HepG2 (cell line): ENCODE results near the gene MGAT5. TPM values are rescaled to one million over a fixed set of nuclear protein-coding genes. Genes with fewer than 3 reads are reported as not detected.
A peak's percentile ranks its signal among the peaks of the same experiment; 100 is the strongest.

Source experiments
- CC2D1A ChIP-seq: sonication (generic); formaldehyde crosslinking; IDR thresholded peaks from 2 replicates; pipeline ENCODE4 v1.8.1; 2023; ENCODE audit warnings: mild to moderate bottlenecking, missing genetic modification reagents
- NCOA1 ChIP-seq: sonication (generic); formaldehyde crosslinking; IDR thresholded peaks from 2 replicates; pipeline ENCODE4 v1.9.0; 2021; ENCODE audit warnings: missing genetic modification reagents
- SMAD9 ChIP-seq: sonication (generic); formaldehyde crosslinking; IDR thresholded peaks from 2 replicates; pipeline ENCODE4 v1.5.1; 2020; ENCODE audit warnings: mild to moderate bottlenecking, missing genetic modification reagents
- ZNF326 ChIP-seq: sonication (generic); formaldehyde crosslinking; IDR thresholded peaks from 2 replicates; pipeline ENCODE4 v1.4.0; 2020; ENCODE audit warnings: missing genetic modification reagents, borderline replicate concordance
- polyA plus RNA-seq, 8 experiments: library from polyadenylated mRNA; depleted of rRNA in 3 of 8; stranded (reverse) in 7 of 8; unstranded in 1 of 8; fragments of >200 nt; fragmentation: Illumina TruSeq in 4 of 8; extraction: Trizol in 4 of 8; gene quantifications; 2 replicates each; pipeline versions ENCODE4 v1.2.1 to v1.2.3, GENCODE V29; 2011 to 2016; ENCODE audit warnings: low read depth in 4 of 8, missing spikeins in 1 of 8, mixed read lengths in 1 of 8; ENCODE audit not compliant: insufficient read depth in 1 of 8
- total RNA-seq, 5 experiments: library from RNA; depleted of rRNA; stranded (reverse); fragments of >200 nt; fragmentation: Illumina TruSeq; extraction: Trizol; gene quantifications; 2 replicates each; pipeline ENCODE4 v1.2.3, GENCODE V29; 2016; ENCODE audit warnings: low read depth in 1 of 5
- TF ChIP-seq, protein P1 (sequence below): sonication (generic); formaldehyde crosslinking; IDR thresholded peaks from 2 replicates; pipeline ENCODE4 v1.4.0; 2020; ENCODE audit warnings: mild to moderate bottlenecking, missing genetic modification reagents
- TF ChIP-seq, protein P2 (sequence below): sonication (generic); formaldehyde crosslinking; IDR thresholded peaks from 2 replicates; pipeline ENCODE4 v1.4.0; 2020; ENCODE audit warnings: missing genetic modification reagents, mild to moderate bottlenecking, borderline replicate concordance
- TF ChIP-seq, protein P3 (sequence below): sonication (generic); formaldehyde crosslinking; IDR thresholded peaks from 2 replicates; pipeline ENCODE4 v1.4.0; 2020; ENCODE audit warnings: mild to moderate bottlenecking, missing genetic modification reagents

The MGAT5 gene
- total and polyA plus RNA-seq, 2 of the 13 experiments (the other 11 are each of a cell fraction or from before 2014, with no cell fraction given) = 33.1 to 60.2 TPM

DNA sequence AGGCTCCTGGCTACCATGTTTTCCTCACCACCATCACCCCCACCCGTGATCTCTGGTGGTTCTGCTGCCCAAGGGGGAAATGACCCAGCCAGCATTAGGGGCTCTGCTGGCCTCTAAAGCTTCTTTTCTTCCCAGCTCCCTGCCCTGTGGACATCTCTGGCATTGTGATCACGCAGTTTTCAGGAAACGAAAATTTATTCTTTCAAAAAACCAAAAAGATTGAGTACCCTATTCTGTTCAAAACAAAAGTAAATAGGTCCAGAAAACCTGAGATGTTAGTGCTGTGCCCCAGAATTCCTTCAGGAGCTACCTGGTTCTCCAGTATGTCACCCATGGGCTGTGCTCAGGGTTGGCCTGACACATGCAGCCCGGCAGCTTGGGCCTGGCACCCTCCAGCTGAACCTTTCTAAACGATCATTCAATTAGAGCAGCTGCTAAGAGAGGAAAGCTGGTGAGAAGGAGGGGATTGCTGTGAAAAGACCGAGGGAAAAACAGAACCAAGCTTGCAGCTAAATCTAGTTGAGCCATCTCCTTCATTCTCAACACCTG is 157.5 kb downstream of the MGAT5 start (continued):
- TF ChIP-seq, protein P1, sequence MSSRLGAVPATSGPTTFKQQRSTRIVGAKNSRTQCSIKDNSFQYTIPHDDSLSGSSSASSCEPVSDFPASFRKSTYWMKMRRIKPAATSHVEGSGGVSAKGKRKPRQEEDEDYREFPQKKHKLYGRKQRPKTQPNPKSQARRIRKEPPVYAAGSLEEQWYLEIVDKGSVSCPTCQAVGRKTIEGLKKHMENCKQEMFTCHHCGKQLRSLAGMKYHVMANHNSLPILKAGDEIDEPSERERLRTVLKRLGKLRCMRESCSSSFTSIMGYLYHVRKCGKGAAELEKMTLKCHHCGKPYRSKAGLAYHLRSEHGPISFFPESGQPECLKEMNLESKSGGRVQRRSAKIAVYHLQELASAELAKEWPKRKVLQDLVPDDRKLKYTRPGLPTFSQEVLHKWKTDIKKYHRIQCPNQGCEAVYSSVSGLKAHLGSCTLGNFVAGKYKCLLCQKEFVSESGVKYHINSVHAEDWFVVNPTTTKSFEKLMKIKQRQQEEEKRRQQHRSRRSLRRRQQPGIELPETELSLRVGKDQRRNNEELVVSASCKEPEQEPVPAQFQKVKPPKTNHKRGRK (CRISPR knock-in tag) = no peak
- TF ChIP-seq ZNF326 (CRISPR knock-in tag) (0 out of 2 replicates have a peak, but pooled peaks have one; percentile 42), CC2D1A (0 out of 2 replicates have a peak, but pooled peaks have one; percentile 62), NCOA1 (CRISPR knock-in tag) (0 out of 2 replicates have a peak, but pooled peaks have one; percentile 17), SMAD9 (0 out of 2 replicates have a peak, but pooled peaks have one; percentile 30)
- TF ChIP-seq, protein P2, sequence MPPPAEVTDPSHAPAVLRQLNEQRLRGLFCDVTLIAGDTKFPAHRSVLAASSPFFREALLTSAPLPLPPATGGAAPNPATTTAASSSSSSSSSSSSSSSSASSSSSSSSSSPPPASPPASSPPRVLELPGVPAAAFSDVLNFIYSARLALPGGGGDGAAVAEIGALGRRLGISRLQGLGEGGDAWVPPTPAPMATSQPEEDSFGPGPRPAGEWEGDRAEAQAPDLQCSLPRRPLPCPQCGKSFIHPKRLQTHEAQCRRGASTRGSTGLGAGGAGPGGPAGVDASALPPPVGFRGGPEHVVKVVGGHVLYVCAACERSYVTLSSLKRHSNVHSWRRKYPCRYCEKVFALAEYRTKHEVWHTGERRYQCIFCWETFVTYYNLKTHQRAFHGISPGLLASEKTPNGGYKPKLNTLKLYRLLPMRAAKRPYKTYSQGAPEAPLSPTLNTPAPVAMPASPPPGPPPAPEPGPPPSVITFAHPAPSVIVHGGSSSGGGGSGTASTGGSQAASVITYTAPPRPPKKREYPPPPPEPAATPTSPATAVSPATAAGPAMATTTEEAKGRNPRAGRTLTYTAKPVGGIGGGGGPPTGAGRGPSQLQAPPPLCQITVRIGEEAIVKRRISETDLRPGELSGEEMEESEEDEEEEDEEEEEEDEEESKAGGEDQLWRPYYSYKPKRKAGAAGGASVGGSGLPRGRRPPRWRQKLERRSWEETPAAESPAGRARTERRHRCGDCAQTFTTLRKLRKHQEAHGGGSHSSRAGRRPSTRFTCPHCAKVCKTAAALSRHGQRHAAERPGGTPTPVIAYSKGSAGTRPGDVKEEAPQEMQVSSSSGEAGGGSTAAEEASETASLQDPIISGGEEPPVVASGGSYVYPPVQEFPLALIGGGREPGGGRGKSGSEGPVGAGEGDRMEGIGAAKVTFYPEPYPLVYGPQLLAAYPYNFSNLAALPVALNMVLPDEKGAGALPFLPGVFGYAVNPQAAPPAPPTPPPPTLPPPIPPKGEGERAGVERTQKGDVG = no peak
- TF ChIP-seq, protein P3, sequence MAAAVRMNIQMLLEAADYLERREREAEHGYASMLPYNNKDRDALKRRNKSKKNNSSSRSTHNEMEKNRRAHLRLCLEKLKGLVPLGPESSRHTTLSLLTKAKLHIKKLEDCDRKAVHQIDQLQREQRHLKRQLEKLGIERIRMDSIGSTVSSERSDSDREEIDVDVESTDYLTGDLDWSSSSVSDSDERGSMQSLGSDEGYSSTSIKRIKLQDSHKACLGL (CRISPR knock-in tag) = no peak
